HCT116 (cell line): ENCODE results near the gene DDX18. TPM values are rescaled to one million over a fixed set of nuclear protein-coding genes. Genes with fewer than 3 reads are reported as not detected.

Experiments
- ATAC-seq: fragments of 200-7000 bp; cut with Tn5 transposase; 2 replicates; pipeline ENCODE4 v1.9.1; 2020; ENCODE audit warnings: mild to moderate bottlenecking, moderate library complexity
- BruUV-seq: library from RNA; stranded (reverse); fragments of 400-500 nt; replicated peaks from 2 replicates; lab custom pipeline; 2021; lab: Mats Ljungman, UMichigan
- CTCF ChIA-PET: fragments of 300-600 bp; sonication (Branson Sonifier 250); formaldehyde crosslinking; loops from one replicate; lab custom pipeline; 2021; ENCODE audit warnings: antibody characterized with exemption; lab: Charles Lee
- POLR2A ChIA-PET: fragments of 300-600, 350-600 bp; sonication (Branson Sonifier 250); formaldehyde crosslinking; loops from one replicate; lab custom pipeline; 2021; ENCODE audit warnings: antibody characterized with exemption; lab: Charles Lee
- RAD21 ChIA-PET, 2 experiments: fragments of 300-600 bp; sonication (Branson Sonifier 250); formaldehyde crosslinking; loops; one replicate each; lab custom pipeline; 2023; ENCODE audit warnings: low total read pairs in 2 of 2; ENCODE audit not compliant: uncharacterized antibody in 2 of 2, unreplicated experiment in 2 of 2, low non-redundant PET in 1 of 2; lab: Charles Lee
- DNase-seq: peaks from one replicate; pipeline ENCODE4 v3.0.0-alpha.2; 2010; ENCODE audit warnings: low read depth, low spot score
- H2AFZ ChIP-seq: fragments of 200-600 bp; shearing (Covaris generic), sonication (generic); 2 replicates; pipeline ENCODE4 v1.6.1; 2017; ENCODE audit warnings: low read depth, mixed run types, mixed read lengths, antibody characterized with exemption, low read length; ENCODE audit not compliant: poor library complexity, severe bottlenecking
- H3K27ac ChIP-seq: 2 replicates; pipeline ENCODE4 v1.5.1; 2012; ENCODE audit warnings: low read depth, low read length
- H3K27me3 ChIP-seq: fragments of 200-600 bp; sonication (generic); 2 replicates; pipeline ENCODE4 v1.6.1; 2016; ENCODE audit warnings: mixed run types, low read length, mixed read lengths; ENCODE audit not compliant: insufficient read depth
- H3K36me3 ChIP-seq, 2 experiments: fragments of 200-500 bp in 1 of 2; fragments of 200-600 bp in 1 of 2; sonication (Bioruptor generic) in 1 of 2; sonication (generic) in 1 of 2; 2 replicates each; pipeline versions ENCODE4 v1.5.1 to v1.6.1; 2014 to 2016; ENCODE audit warnings: low read length in 2 of 2, inconsistent platforms in 1 of 2, mixed read lengths in 1 of 2, mixed run types in 1 of 2; ENCODE audit not compliant: insufficient read depth in 2 of 2, control insufficient read depth in 1 of 2
- H3K4me1 ChIP-seq, 2 experiments: fragments of 200-600 bp in 1 of 2; sonication (generic) in 1 of 2; 2 replicates each; pipeline versions ENCODE4 v1.5.1 to v1.6.1; 2012 to 2017; ENCODE audit warnings: low read length in 2 of 2, inconsistent platforms in 1 of 2, mild to moderate bottlenecking in 1 of 2, mixed read lengths in 1 of 2, mixed run types in 1 of 2, moderate library complexity in 1 of 2; ENCODE audit not compliant: insufficient read depth in 2 of 2, control insufficient read depth in 1 of 2
- H3K4me2 ChIP-seq: fragments of 200-600 bp; sonication (generic); 2 replicates; pipeline ENCODE4 v1.6.1; 2017; ENCODE audit warnings: mixed run types, low read length, mixed read lengths
- H3K4me3 ChIP-seq, 2 experiments: fragments of 200-600 bp in 1 of 2; sonication (generic) in 1 of 2; replicated peaks in 1 of 2; 2 replicates each; pipeline ENCODE4 v1.5.1; 2011 to 2016; ENCODE audit warnings: low read length in 2 of 2, control low read depth in 1 of 2, low read depth in 1 of 2, mild to moderate bottlenecking in 1 of 2, mixed read lengths in 1 of 2, mixed run types in 1 of 2
- H3K79me2 ChIP-seq: fragments of 200-600 bp; sonication (generic); 2 replicates; pipeline ENCODE4 v1.6.1; 2017; ENCODE audit warnings: mild to moderate bottlenecking, mixed run types, low read length, moderate library complexity, mixed read lengths; ENCODE audit not compliant: insufficient read depth
- H3K9ac ChIP-seq: fragments of 200-600 bp; sonication (generic); 2 replicates; pipeline ENCODE4 v1.6.1; 2016; ENCODE audit warnings: low read length, mixed read lengths
- H3K9me2 ChIP-seq: fragments of 200-600 bp; sonication (generic), shearing (Covaris generic); 2 replicates; pipeline ENCODE4 v1.6.1; 2017; ENCODE audit warnings: mixed run types, mild to moderate bottlenecking, moderate library complexity; ENCODE audit not compliant: insufficient read depth
- H3K9me3 ChIP-seq, 2 experiments: fragments of 200-500 bp in 1 of 2; fragments of 200-600 bp in 1 of 2; sonication (Bioruptor generic) in 1 of 2; sonication (generic) in 1 of 2; 2 replicates each; pipeline ENCODE4 v1.6.1; 2014 to 2017; ENCODE audit warnings: low read length in 2 of 2, mixed read lengths in 2 of 2, inconsistent platforms in 1 of 2, low read depth in 1 of 2, mild to moderate bottlenecking in 1 of 2, mixed run types in 1 of 2, moderate library complexity in 1 of 2; ENCODE audit not compliant: control insufficient read depth in 1 of 2, insufficient read depth in 1 of 2
- H4K20me1 ChIP-seq: fragments of 200-600 bp; sonication (generic), shearing (Covaris generic); 2 replicates; pipeline ENCODE4 v1.6.1; 2017; ENCODE audit warnings: mixed run types, mild to moderate bottlenecking, moderate library complexity; ENCODE audit not compliant: insufficient read depth
- ATF3 ChIP-seq: IDR thresholded peaks from 2 replicates; pipeline ENCODE4 v1.6.1; 2012
- CEBPB ChIP-seq: IDR thresholded peaks from 2 replicates; pipeline ENCODE4 v1.6.1; 2012; ENCODE audit warnings: low read depth
- CTCF ChIP-seq, 3 experiments: fragments of 200-600 bp in 1 of 3; sonication (generic) in 1 of 3; IDR thresholded peaks in 2 of 3; conservative IDR thresholded peaks in 1 of 3; 2 replicates each; pipeline ENCODE4 v1.5.1; 2012 to 2017; ENCODE audit warnings: low read depth in 2 of 3, low read length in 2 of 3, antibody characterized with exemption in 1 of 3, borderline replicate concordance in 1 of 3, control low read depth in 1 of 3, mild to moderate bottlenecking in 1 of 3, mixed read lengths in 1 of 3, mixed run types in 1 of 3, moderate library complexity in 1 of 3; ENCODE audit not compliant: insufficient read depth in 1 of 3
- ELF1 ChIP-seq: IDR thresholded peaks from 2 replicates; pipeline ENCODE4 v1.6.1; 2012; ENCODE audit warnings: low read depth, borderline replicate concordance
- EZH2 ChIP-seq: fragments of 200-600 bp; sonication (generic); IDR thresholded peaks from 2 replicates; pipeline ENCODE4 v1.6.1; 2017; ENCODE audit warnings: antibody characterized with exemption, mixed run types
- EZH2phosphoT487 ChIP-seq: fragments of 200-600 bp; IDR thresholded peaks from 2 replicates; pipeline ENCODE4 v1.6.1; 2018; ENCODE audit warnings: antibody characterized with exemption, borderline replicate concordance
- FOSL1 ChIP-seq: IDR thresholded peaks from 2 replicates; pipeline ENCODE4 v1.6.1; 2012; ENCODE audit warnings: low read depth
- POLR2A ChIP-seq: IDR thresholded peaks from 2 replicates; pipeline ENCODE4 v1.7.0; 2011; ENCODE audit warnings: borderline replicate concordance; ENCODE audit not compliant: insufficient read depth, insufficient read length; ENCODE audit errors: extremely low read depth
- POLR2AphosphoS5 ChIP-seq: IDR thresholded peaks from 2 replicates; pipeline ENCODE4 v1.6.1; 2011; ENCODE audit warnings: mild to moderate bottlenecking, low read depth, low read length, moderate library complexity
- RAD21 ChIP-seq: IDR thresholded peaks from 2 replicates; pipeline ENCODE4 v1.6.1; 2012; ENCODE audit warnings: low read depth, mild to moderate bottlenecking
- SIN3A ChIP-seq: IDR thresholded peaks from 2 replicates; pipeline ENCODE4 v1.6.1; 2012; ENCODE audit warnings: low read depth
- SP1 ChIP-seq: IDR thresholded peaks from 2 replicates; pipeline ENCODE4 v1.6.1; 2012; ENCODE audit warnings: low read depth
- TCF7L2 ChIP-seq: IDR thresholded peaks from 2 replicates; pipeline ENCODE4 v1.7.0; 2011; ENCODE audit warnings: borderline replicate concordance, inconsistent platforms; ENCODE audit not compliant: insufficient read depth, insufficient read length; ENCODE audit errors: extremely low read depth
- YY1 ChIP-seq: IDR thresholded peaks from 2 replicates; pipeline ENCODE4 v1.6.1; 2011; ENCODE audit warnings: low read length, low read depth, moderate library complexity, mild to moderate bottlenecking; ENCODE audit not compliant: insufficient replicate concordance; ENCODE audit errors: extremely low read depth
- ZNF274 ChIP-seq: fragments of 200-500 bp; sonication (Bioruptor generic); IDR thresholded peaks from 2 replicates; pipeline ENCODE4 v1.6.1; 2014; ENCODE audit warnings: mild to moderate bottlenecking, low read depth, low read length, inconsistent platforms
- intact Hi-C: fragments of 100-400 bp; cut with micrococcal nuclease; formaldehyde crosslinking; loops from 2 replicates; pipeline ENCODE4 v1.10.0; 2022
- total RNA-seq: library from RNA; stranded (reverse); gene quantifications from one replicate; pipeline ENCODE4 v1.2.1, GENCODE V29; 2021; ENCODE audit not compliant: unreplicated experiment
- TF ChIP-seq, protein P1 (sequence below): IDR thresholded peaks from 2 replicates; pipeline ENCODE4 v1.6.1; 2012; ENCODE audit warnings: low read depth
- TF ChIP-seq, protein P2 (sequence below): IDR thresholded peaks from 2 replicates; pipeline ENCODE4 v1.6.1; 2011; ENCODE audit warnings: mild to moderate bottlenecking, low read length, moderate library complexity; ENCODE audit not compliant: insufficient replicate concordance; ENCODE audit errors: extremely low read depth

The DDX18 gene
- total RNA-seq, 1 experiment from 2014 or later, result 99.7 TPM

DNA sequence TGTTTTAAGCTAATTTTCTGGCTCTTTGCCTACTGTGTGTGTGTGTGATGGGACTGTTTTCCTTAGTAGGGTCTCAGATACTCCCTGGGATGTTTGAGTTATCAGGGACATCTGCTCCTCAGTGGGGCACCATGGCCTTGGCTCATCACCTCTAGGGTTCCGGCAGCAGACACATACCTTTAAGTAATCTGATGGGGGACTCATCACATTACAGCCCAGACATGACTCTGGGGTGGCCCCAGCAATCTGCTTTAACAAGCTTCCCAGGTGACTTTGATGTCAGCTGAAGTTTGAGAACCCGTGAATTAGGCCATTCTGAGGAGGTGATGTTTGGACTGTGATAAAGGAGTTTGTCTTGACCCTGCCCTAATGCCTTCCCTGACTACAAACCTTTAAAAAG lies 38.8 kb downstream of the DDX18 start:
- Histone ChIP-seq H3K9ac (no peak overlapping the region), H3K27ac (no peak overlapping the region), H3K4me2 (no peak overlapping the region), H2AFZ (no peak overlapping the region), H3K4me1 (peaks cover 6 to 14% of the 10 kb centered on the region in 2 experiments), H3K36me3 (no peaks in the 10 kb centered on the region), H3K79me2 (no peaks in the 10 kb centered on the region), H3K4me3 (no peak overlapping the region), H4K20me1 (no peaks in the 10 kb centered on the region), H3K27me3 (0 out of 2 replicates have a peak, but pooled peaks cover 11% of the 10 kb centered on the region), H3K9me2 (no peaks in the 10 kb centered on the region), H3K9me3 (no peaks in the 10 kb centered on the region)
- TF ChIP-seq SP1 (no peak), YY1 (no peak), ELF1 (no peak), EZH2 (no peak), CEBPB (no peak), POLR2AphosphoS5 (no peak), EZH2phosphoT487 (no peak), ZNF274 (no peak), CTCF (IDR thresholded peaks at IDR 0.05 in 2 of 3, conservative IDR thresholded peaks at IDR 0.05 in 1 of 3; ENCODE audit: borderline replicate concordance in 1 of 3, insufficient read depth in 1 of 3, low read depth in 2 of 3, low read length in 2 of 3) (no peak), TCF7L2 (no peak), POLR2A (no peak), FOSL1 (no peak), SIN3A (no peak), ATF3 (no peak), RAD21 (no peak)
- TF ChIP-seq, protein P1, sequence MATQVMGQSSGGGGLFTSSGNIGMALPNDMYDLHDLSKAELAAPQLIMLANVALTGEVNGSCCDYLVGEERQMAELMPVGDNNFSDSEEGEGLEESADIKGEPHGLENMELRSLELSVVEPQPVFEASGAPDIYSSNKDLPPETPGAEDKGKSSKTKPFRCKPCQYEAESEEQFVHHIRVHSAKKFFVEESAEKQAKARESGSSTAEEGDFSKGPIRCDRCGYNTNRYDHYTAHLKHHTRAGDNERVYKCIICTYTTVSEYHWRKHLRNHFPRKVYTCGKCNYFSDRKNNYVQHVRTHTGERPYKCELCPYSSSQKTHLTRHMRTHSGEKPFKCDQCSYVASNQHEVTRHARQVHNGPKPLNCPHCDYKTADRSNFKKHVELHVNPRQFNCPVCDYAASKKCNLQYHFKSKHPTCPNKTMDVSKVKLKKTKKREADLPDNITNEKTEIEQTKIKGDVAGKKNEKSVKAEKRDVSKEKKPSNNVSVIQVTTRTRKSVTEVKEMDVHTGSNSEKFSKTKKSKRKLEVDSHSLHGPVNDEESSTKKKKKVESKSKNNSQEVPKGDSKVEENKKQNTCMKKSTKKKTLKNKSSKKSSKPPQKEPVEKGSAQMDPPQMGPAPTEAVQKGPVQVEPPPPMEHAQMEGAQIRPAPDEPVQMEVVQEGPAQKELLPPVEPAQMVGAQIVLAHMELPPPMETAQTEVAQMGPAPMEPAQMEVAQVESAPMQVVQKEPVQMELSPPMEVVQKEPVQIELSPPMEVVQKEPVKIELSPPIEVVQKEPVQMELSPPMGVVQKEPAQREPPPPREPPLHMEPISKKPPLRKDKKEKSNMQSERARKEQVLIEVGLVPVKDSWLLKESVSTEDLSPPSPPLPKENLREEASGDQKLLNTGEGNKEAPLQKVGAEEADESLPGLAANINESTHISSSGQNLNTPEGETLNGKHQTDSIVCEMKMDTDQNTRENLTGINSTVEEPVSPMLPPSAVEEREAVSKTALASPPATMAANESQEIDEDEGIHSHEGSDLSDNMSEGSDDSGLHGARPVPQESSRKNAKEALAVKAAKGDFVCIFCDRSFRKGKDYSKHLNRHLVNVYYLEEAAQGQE, result no peak
- TF ChIP-seq, protein P2, sequence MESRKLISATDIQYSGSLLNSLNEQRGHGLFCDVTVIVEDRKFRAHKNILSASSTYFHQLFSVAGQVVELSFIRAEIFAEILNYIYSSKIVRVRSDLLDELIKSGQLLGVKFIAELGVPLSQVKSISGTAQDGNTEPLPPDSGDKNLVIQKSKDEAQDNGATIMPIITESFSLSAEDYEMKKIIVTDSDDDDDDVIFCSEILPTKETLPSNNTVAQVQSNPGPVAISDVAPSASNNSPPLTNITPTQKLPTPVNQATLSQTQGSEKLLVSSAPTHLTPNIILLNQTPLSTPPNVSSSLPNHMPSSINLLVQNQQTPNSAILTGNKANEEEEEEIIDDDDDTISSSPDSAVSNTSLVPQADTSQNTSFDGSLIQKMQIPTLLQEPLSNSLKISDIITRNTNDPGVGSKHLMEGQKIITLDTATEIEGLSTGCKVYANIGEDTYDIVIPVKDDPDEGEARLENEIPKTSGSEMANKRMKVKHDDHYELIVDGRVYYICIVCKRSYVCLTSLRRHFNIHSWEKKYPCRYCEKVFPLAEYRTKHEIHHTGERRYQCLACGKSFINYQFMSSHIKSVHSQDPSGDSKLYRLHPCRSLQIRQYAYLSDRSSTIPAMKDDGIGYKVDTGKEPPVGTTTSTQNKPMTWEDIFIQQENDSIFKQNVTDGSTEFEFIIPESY, result no peak
- POLR2A ChIA-PET, result no interaction called here
- no peak for DNase-seq
- no TSS peak for BruUV-seq
- ATAC-seq, result no peak
- RAD21 ChIA-PET, result no interaction called here
- intact Hi-C loops, result no loop called here
- CTCF ChIA-PET, result no interaction called here
